GM23248 (cell line): ENCODE results near the gene PEX14. TPM values are rescaled to one million over a fixed set of nuclear protein-coding genes. Genes with fewer than 3 reads are reported as not detected.
A peak's percentile ranks its signal among the peaks of the same experiment; 100 is the strongest.

Experiments
- DNase-seq: peaks from one replicate; pipeline ENCODE4 v3.0.0-alpha.2; 2015
- H2AFZ ChIP-seq: fragments of 200-600 bp; sonication (generic); 2 replicates; pipeline ENCODE4 v1.6.1; 2016; ENCODE audit warnings: antibody characterized with exemption
- H3F3A ChIP-seq: fragments of 200-600 bp; sonication (generic); 2 replicates; pipeline ENCODE4 v1.6.1; 2016; ENCODE audit warnings: mild to moderate bottlenecking, antibody characterized with exemption, mixed run types; ENCODE audit not compliant: insufficient read depth
- H3K27ac ChIP-seq: fragments of 200-600 bp; sonication (generic); 2 replicates; pipeline ENCODE4 v1.5.1; 2016; ENCODE audit warnings: mild to moderate bottlenecking
- H3K27me3 ChIP-seq: fragments of 200-600 bp; sonication (generic); replicated peaks from 2 replicates; pipeline ENCODE4 v1.6.1; 2016; ENCODE audit warnings: mild to moderate bottlenecking; ENCODE audit not compliant: insufficient read depth
- H3K36me3 ChIP-seq: fragments of 200-600 bp; sonication (generic); 2 replicates; pipeline ENCODE4 v1.6.1; 2016; ENCODE audit warnings: low read depth, mild to moderate bottlenecking
- H3K4me1 ChIP-seq: fragments of 200-600 bp; sonication (generic); 2 replicates; pipeline ENCODE4 v1.6.1; 2016; ENCODE audit warnings: mild to moderate bottlenecking; ENCODE audit not compliant: insufficient read depth
- H3K4me2 ChIP-seq: fragments of 200-600 bp; sonication (generic); one replicate; pipeline ENCODE4 v1.6.1; 2016; ENCODE audit warnings: mild to moderate bottlenecking; ENCODE audit not compliant: unreplicated experiment
- H3K4me3 ChIP-seq: fragments of 200-600 bp; sonication (generic); 2 replicates; pipeline ENCODE4 v1.5.1; 2016; ENCODE audit warnings: mild to moderate bottlenecking
- H3K79me2 ChIP-seq: fragments of 200-600 bp; sonication (generic); 2 replicates; pipeline ENCODE4 v1.6.1; 2016; ENCODE audit warnings: mild to moderate bottlenecking; ENCODE audit not compliant: insufficient read depth
- H3K9ac ChIP-seq: fragments of 200-600 bp; sonication (generic); 2 replicates; pipeline ENCODE4 v1.6.1; 2016; ENCODE audit warnings: mild to moderate bottlenecking
- H3K9me2 ChIP-seq: fragments of 200-600 bp; sonication (generic); 2 replicates; pipeline ENCODE4 v1.6.1; 2016; ENCODE audit warnings: mixed run types, mild to moderate bottlenecking, moderate library complexity; ENCODE audit not compliant: insufficient read depth
- H3K9me3 ChIP-seq: fragments of 200-600 bp; sonication (generic); one replicate; pipeline ENCODE4 v1.6.1; 2017; ENCODE audit warnings: low read depth
- H4K20me1 ChIP-seq: fragments of 200-600 bp; sonication (generic); 2 replicates; pipeline ENCODE4 v1.6.0; 2016; ENCODE audit not compliant: insufficient read depth
- EZH2 ChIP-seq: fragments of 200-600 bp; sonication (generic); IDR thresholded peaks from 2 replicates; pipeline ENCODE4 v1.6.1; 2018; ENCODE audit warnings: antibody characterized with exemption, mild to moderate bottlenecking; ENCODE audit not compliant: insufficient read depth, poor library complexity, severe bottlenecking
- EZH2phosphoT487 ChIP-seq: fragments of 200-600 bp; sonication (generic); IDR thresholded peaks from 2 replicates; pipeline ENCODE4 v1.6.1; 2018; ENCODE audit warnings: antibody characterized with exemption, moderate library complexity, mild to moderate bottlenecking, low read depth; ENCODE audit not compliant: insufficient read depth
- WGBS, 2 experiments: methylation state at CpG; one replicate each; pipeline ENCODE4 v1.1.6; 2015 to 2017; ENCODE audit warnings: low lambda C conversion rate in 2 of 2, low coverage in 1 of 2; ENCODE audit errors: missing lambda C conversion rate in 2 of 2; 5-methylcytosine and 5-hydroxymethylcytosine counted together
- in situ Hi-C: fragments of 300-500 bp; cut with MboI; formaldehyde crosslinking; loops from 2 replicates; pipeline ENCODE4 v1.15.0; 2020
- polyA plus RNA-seq: library from polyadenylated mRNA; unstranded; fragments of >200 nt; fragmentation: Nextera tagmentation; extraction: Ambion mirVana; gene quantifications from 2 replicates; pipeline ENCODE4 v1.2.1, GENCODE V29; 2016
- total RNA-seq: library from RNA; depleted of rRNA; stranded (reverse); fragments of >200 nt; shearing (Covaris generic); gene quantifications from 2 replicates; pipeline ENCODE4 v1.2.3, GENCODE V29; 2014

The PEX14 gene
- total and polyA plus RNA-seq, 2 experiments from 2014 or later = 13.9 to 20.1 TPM

- TF ChIP-seq EZH2 = no peak
- TF ChIP-seq EZH2phosphoT487 = no peak
- DNase-seq = no peak
- no peak overlapping the region for H3K4me3 ChIP-seq
- no peaks in the 10 kb centered on the region for H3K9me2 ChIP-seq
- WGBS, 2 experiments = 63 to 65% methylated on average over 9 of the region's 9 CpGs
- H2AFZ ChIP-seq = no peak overlapping the region
- no peak overlapping the region for H3K27ac ChIP-seq
- no peaks in the 10 kb centered on the region for H3K9me3 ChIP-seq
- H3K36me3 ChIP-seq = no peaks in the 10 kb centered on the region
- no peaks in the 10 kb centered on the region for H3K79me2 ChIP-seq
- peak overlapping the region; percentile 9 for H3K4me2 ChIP-seq
- peaks cover 12% of the 10 kb centered on the region; the same call in 1 of the 2 replicates for H3K4me1 ChIP-seq
- peaks cover 9% of the 10 kb centered on the region for H3F3A ChIP-seq
- no peaks in the 10 kb centered on the region for H3K27me3 ChIP-seq
- in situ Hi-C loops = no loop called here
- no peaks in the 10 kb centered on the region for H4K20me1 ChIP-seq
- H3K9ac ChIP-seq = no peak overlapping the region
These were observed 16.9 kb upstream of the PEX14 start for GRCh38 chr1:10457875-10458274.

- Histone ChIP-seq H3K9me3 (no peaks in the 10 kb centered on the region), H3K4me1 (peaks cover 12% of the 10 kb centered on the region; the same call in 1 of the 2 replicates), H4K20me1 (no peaks in the 10 kb centered on the region), H3K9ac (no peak overlapping the region), H3K79me2 (no peaks in the 10 kb centered on the region), H3K27me3 (no peaks in the 10 kb centered on the region), H2AFZ (no peak overlapping the region), H3K4me3 (no peak overlapping the region), H3F3A (peaks cover 9% of the 10 kb centered on the region), H3K9me2 (no peaks in the 10 kb centered on the region), H3K36me3 (no peaks in the 10 kb centered on the region; the same call in 1 of the 2 replicates), H3K27ac (0 out of 2 replicates have a peak overlapping the region, but pooled peaks have one; percentile 4), H3K4me2 (no peak overlapping the region)
- WGBS, 2 experiments = 44 to 51% methylated on average over 3 of the region's 3 CpGs
- TF ChIP-seq EZH2phosphoT487 = no peak
- no peak for TF ChIP-seq EZH2
- DNase-seq = peak; percentile 91
- in situ Hi-C loops = no loop called here
These were observed 15.6 kb upstream of the PEX14 start for GRCh38 chr1:10459184-10459583.

- Histone ChIP-seq H2AFZ (no peak overlapping the region), H3K4me1 (no peaks in the 10 kb centered on the region), H3K4me3 (no peak overlapping the region), H3K27me3 (no peaks in the 10 kb centered on the region), H3K79me2 (peaks cover 16% of the 10 kb centered on the region), H3K9ac (no peak overlapping the region), H3F3A (no peaks in the 10 kb centered on the region), H3K9me2 (no peaks in the 10 kb centered on the region), H3K9me3 (no peaks in the 10 kb centered on the region), H3K27ac (no peak overlapping the region), H4K20me1 (no peaks in the 10 kb centered on the region), H3K36me3 (peaks cover 9% of the 10 kb centered on the region; the same call in 1 of the 2 replicates), H3K4me2 (no peak overlapping the region)
- no peak for TF ChIP-seq EZH2phosphoT487
- no peak for TF ChIP-seq EZH2
- WGBS, 2 experiments = 96 to 97% methylated on average over 2 of the region's 2 CpGs
- DNase-seq = no peak
- in situ Hi-C loops = no loop called here
These were observed 7.7 kb upstream of the PEX14 start for GRCh38 chr1:10467078-10467477.

GRCh38 chr1:10470043-10470442 lies 4.7 kb upstream of the PEX14 start:
- H4K20me1 ChIP-seq = no peaks in the 10 kb centered on the region
- no peak for DNase-seq
- H2AFZ ChIP-seq = no peak overlapping the region
- H3K9me3 ChIP-seq = no peaks in the 10 kb centered on the region
- peaks cover 25% of the 10 kb centered on the region for H3K79me2 ChIP-seq
- no peaks in the 10 kb centered on the region for H3K27me3 ChIP-seq
- 0 out of 2 replicates have a peak, but pooled peaks cover 4% of the 10 kb centered on the region for H3K4me1 ChIP-seq
- 96 to 97% methylated on average over 4 of the region's 4 CpGs for WGBS, 2 experiments
- H3K27ac ChIP-seq = no peak overlapping the region
- H3K9ac ChIP-seq = no peak overlapping the region
- TF ChIP-seq EZH2 (no peak), EZH2phosphoT487 (no peak)
- H3K9me2 ChIP-seq = no peaks in the 10 kb centered on the region
- H3K4me2 ChIP-seq = no peak overlapping the region
- H3K4me3 ChIP-seq = no peak overlapping the region
- H3F3A ChIP-seq = no peaks in the 10 kb centered on the region
- in situ Hi-C loops = no loop called here
- peaks cover 9% of the 10 kb centered on the region; the same call in 1 of the 2 replicates for H3K36me3 ChIP-seq
